BLaER1 (cell line): ENCODE measurements around the gene SMG1.

Experiments used
- H3K27ac ChIP-seq: shearing (Covaris generic); formaldehyde crosslinking; 2 replicates; pipeline ENCODE4 v1.8.1; 2022
- H3K27me3 ChIP-seq: shearing (Covaris generic); formaldehyde crosslinking; 2 replicates; pipeline ENCODE4 v1.8.1; 2022
- H3K36me3 ChIP-seq: shearing (Covaris generic); formaldehyde crosslinking; 2 replicates; pipeline ENCODE4 v1.8.1; 2022
- H3K4me1 ChIP-seq: shearing (Covaris generic); formaldehyde crosslinking; 2 replicates; pipeline ENCODE4 v1.8.1; 2022
- H3K4me2 ChIP-seq: shearing (Covaris generic); formaldehyde crosslinking; 2 replicates; pipeline ENCODE4 v1.8.1; 2022
- H3K4me3 ChIP-seq: shearing (Covaris generic); formaldehyde crosslinking; 2 replicates; pipeline ENCODE4 v1.8.1; 2022
- H3K9ac ChIP-seq: shearing (Covaris generic); formaldehyde crosslinking; 2 replicates; pipeline ENCODE4 v1.8.1; 2022
- H3K9me3 ChIP-seq: shearing (Covaris generic); formaldehyde crosslinking; 2 replicates; pipeline ENCODE4 v1.8.1; 2022
- H4K20me1 ChIP-seq: shearing (Covaris generic); formaldehyde crosslinking; 2 replicates; pipeline ENCODE4 v1.8.1; 2022
- Cebpa-rat ChIP-seq: shearing (Covaris generic); IDR thresholded peaks from 2 replicates; pipeline ENCODE4 v1.8.1; 2022

SMG1 gene

GRCh38 chr16:18953547-18953946, 27.3 kb upstream of the SMG1 start:
- Histone ChIP-seq H3K9ac (no peak overlapping the region), H3K36me3 (no peaks in the 10 kb centered on the region), H3K4me3 (no peak overlapping the region), H3K27me3 (no peaks in the 10 kb centered on the region), H3K4me2 (no peak overlapping the region), H3K9me3 (no peaks in the 10 kb centered on the region), H3K4me1 (peaks cover 3% of the 10 kb centered on the region; the same call in 1 of the 2 replicates), H4K20me1 (no peaks in the 10 kb centered on the region), H3K27ac (no peak overlapping the region)
- no peak for TF ChIP-seq Cebpa-rat

GRCh38 chr16:18950469-18951185, 24.4 kb upstream of the SMG1 start:
- Histone ChIP-seq H3K4me2 (no peak overlapping the region), H3K9me3 (no peaks in the 10 kb centered on the region), H3K4me1 (peaks cover 15% of the 10 kb centered on the region), H3K27ac (no peak overlapping the region), H4K20me1 (no peaks in the 10 kb centered on the region), H3K9ac (no peak overlapping the region), H3K27me3 (no peaks in the 10 kb centered on the region), H3K36me3 (no peaks in the 10 kb centered on the region), H3K4me3 (no peak overlapping the region)
- TF ChIP-seq Cebpa-rat: no peak

- Histone ChIP-seq H3K27ac (no peak overlapping the region), H3K4me3 (no peak overlapping the region), H3K4me1 (peaks cover 17% of the 10 kb centered on the region), H3K27me3 (no peaks in the 10 kb centered on the region), H3K36me3 (no peaks in the 10 kb centered on the region), H3K4me2 (no peak overlapping the region), H4K20me1 (no peaks in the 10 kb centered on the region), H3K9me3 (no peaks in the 10 kb centered on the region), H3K9ac (no peak overlapping the region)
- no peak for TF ChIP-seq Cebpa-rat
These were observed 22.3 kb upstream of the SMG1 start for GRCh38 chr16:18948372-18949020.

- TF ChIP-seq Cebpa-rat: no peak
- Histone ChIP-seq H3K27me3 (no peaks in the 10 kb centered on the region), H4K20me1 (no peaks in the 10 kb centered on the region), H3K36me3 (no peaks in the 10 kb centered on the region), H3K4me2 (no peak overlapping the region), H3K27ac (no peak overlapping the region), H3K9ac (no peak overlapping the region), H3K9me3 (no peaks in the 10 kb centered on the region), H3K4me3 (no peak overlapping the region), H3K4me1 (peaks cover 20% of the 10 kb centered on the region)
These were observed 19.0 kb upstream of the SMG1 start for GRCh38 chr16:18945233-18945632.

GRCh38 chr16:18943414-18943813, 17.2 kb upstream of the SMG1 start:
- no peaks in the 10 kb centered on the region for H3K27me3 ChIP-seq
- H3K4me1 ChIP-seq: peaks cover 20% of the 10 kb centered on the region
- no peak overlapping the region for H3K4me2 ChIP-seq
- H3K27ac ChIP-seq: no peak overlapping the region
- H3K9ac ChIP-seq: no peak overlapping the region
- no peaks in the 10 kb centered on the region for H4K20me1 ChIP-seq
- H3K4me3 ChIP-seq: no peak overlapping the region
- no peak for TF ChIP-seq Cebpa-rat
- no peaks in the 10 kb centered on the region for H3K36me3 ChIP-seq
- no peaks in the 10 kb centered on the region for H3K9me3 ChIP-seq

GRCh38 chr16:18942061-18942460, 15.9 kb upstream of the SMG1 start:
- no peak overlapping the region for H3K4me2 ChIP-seq

GRCh38 chr16:18941471-18941870, 15.3 kb upstream of the SMG1 start:
- no peak overlapping the region for H3K4me2 ChIP-seq

More at GRCh38 chr16:18942061-18942460, 15.9 kb upstream of the SMG1 start:
- no peaks in the 10 kb centered on the region for H3K27me3 ChIP-seq
- H3K4me1 ChIP-seq: peaks cover 20% of the 10 kb centered on the region
- H4K20me1 ChIP-seq: no peaks in the 10 kb centered on the region
- no peak overlapping the region for H3K27ac ChIP-seq
- H3K9ac ChIP-seq: no peak overlapping the region
- H3K4me3 ChIP-seq: no peak overlapping the region
- TF ChIP-seq Cebpa-rat: no peak
- H3K9me3 ChIP-seq: no peaks in the 10 kb centered on the region
- no peaks in the 10 kb centered on the region for H3K36me3 ChIP-seq

GRCh38 chr16:18938986-18939385, 12.8 kb upstream of the SMG1 start:
- Histone ChIP-seq H4K20me1 (no peaks in the 10 kb centered on the region), H3K27ac (no peak overlapping the region), H3K36me3 (no peaks in the 10 kb centered on the region), H3K4me3 (no peak overlapping the region), H3K4me2 (no peak overlapping the region), H3K9me3 (no peaks in the 10 kb centered on the region), H3K9ac (no peak overlapping the region), H3K4me1 (peaks cover 10% of the 10 kb centered on the region; the same call in 1 of the 2 replicates), H3K27me3 (no peaks in the 10 kb centered on the region)
- TF ChIP-seq Cebpa-rat: no peak

More at GRCh38 chr16:18941471-18941870, 15.3 kb upstream of the SMG1 start:
- Histone ChIP-seq H3K9ac (no peak overlapping the region), H3K4me3 (no peak overlapping the region), H3K27ac (no peak overlapping the region), H4K20me1 (no peaks in the 10 kb centered on the region), H3K36me3 (no peaks in the 10 kb centered on the region), H3K4me1 (peaks cover 20% of the 10 kb centered on the region), H3K9me3 (no peaks in the 10 kb centered on the region), H3K27me3 (no peaks in the 10 kb centered on the region)
- TF ChIP-seq Cebpa-rat: no peak

GRCh38 chr16:18937390-18937789, 11.2 kb upstream of the SMG1 start:
- H3K27ac ChIP-seq: no peak overlapping the region
- H4K20me1 ChIP-seq: no peaks in the 10 kb centered on the region
- no peaks in the 10 kb centered on the region for H3K36me3 ChIP-seq
- H3K9me3 ChIP-seq: no peaks in the 10 kb centered on the region
- H3K4me3 ChIP-seq: no peak overlapping the region
- TF ChIP-seq Cebpa-rat: no peak
- no peaks in the 10 kb centered on the region for H3K27me3 ChIP-seq
- no peak overlapping the region for H3K9ac ChIP-seq
- peaks cover 8% of the 10 kb centered on the region for H3K4me1 ChIP-seq
- H3K4me2 ChIP-seq: no peak overlapping the region

GRCh38 chr16:18936727-18937340, 10.6 kb upstream of the SMG1 start:
- Histone ChIP-seq H3K4me2 (no peak overlapping the region), H3K9me3 (no peaks in the 10 kb centered on the region), H3K4me3 (no peak overlapping the region), H3K9ac (no peak overlapping the region), H3K36me3 (no peaks in the 10 kb centered on the region), H3K27me3 (no peaks in the 10 kb centered on the region), H3K4me1 (peaks cover 14% of the 10 kb centered on the region), H3K27ac (no peak overlapping the region), H4K20me1 (no peaks in the 10 kb centered on the region)
- TF ChIP-seq Cebpa-rat: no peak
